ENCODE data around the gene SUGCT. TPM values are rescaled to one million over a fixed set of nuclear protein-coding genes. Genes with fewer than 3 reads are reported as not detected.

SUGCT gene
- total and polyA plus RNA-seq, 2 of the 13 experiments (the other 11 are each of a cell fraction or from before 2014, with no cell fraction given): 10.1 to 22.2 TPM

DNA sequence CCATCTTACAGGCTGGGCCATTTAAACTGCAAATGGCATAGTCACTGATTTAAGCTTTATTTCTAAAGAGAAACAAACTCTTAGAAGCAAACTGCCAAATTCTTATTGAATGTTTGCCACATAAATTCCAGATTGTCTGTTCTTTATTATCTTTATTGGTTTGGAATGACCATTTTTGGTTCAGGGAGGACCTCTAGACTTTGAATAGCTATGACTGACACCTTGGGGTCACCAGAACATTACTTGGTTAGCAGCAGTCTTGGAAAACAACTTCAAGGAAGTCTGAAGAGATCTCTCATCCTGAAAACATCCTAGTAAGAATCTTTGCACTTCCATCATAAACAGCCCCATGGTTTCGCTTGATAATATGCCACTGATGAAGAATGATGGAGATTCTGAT is 197.1 kb downstream of the SUGCT start (continued):
- TF ChIP-seq NFKB2 (CRISPR knock-in tag; IDR thresholded peaks at IDR 0.05; ENCODE audit: borderline replicate concordance) (no peak), ZNF263 (CRISPR knock-in tag; IDR thresholded peaks at IDR 0.05) (no peak), GLI4 (CRISPR knock-in tag; IDR thresholded peaks at IDR 0.05; ENCODE audit: borderline replicate concordance) (no peak)

DNA sequence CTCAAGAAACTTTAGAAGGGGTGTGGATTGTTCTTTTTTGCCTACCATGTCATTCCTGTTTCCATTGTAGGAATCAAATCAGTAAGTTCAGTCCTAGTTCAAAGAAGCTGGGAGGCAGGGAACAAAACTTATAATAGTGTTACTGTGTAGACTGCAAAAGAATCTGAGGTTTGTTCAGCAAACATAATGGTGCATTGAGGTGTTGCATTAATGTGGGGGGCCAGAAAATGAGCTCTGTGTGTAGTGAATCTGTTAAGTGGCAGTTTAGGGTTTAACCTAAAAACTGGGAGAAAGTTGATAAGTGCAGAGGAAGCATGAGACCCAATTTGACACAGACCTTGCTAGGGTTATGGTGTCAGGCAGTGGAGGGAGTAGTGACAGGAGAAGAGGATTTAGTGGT is 197.7 kb downstream of the SUGCT start:
- H2AFZ ChIP-seq (ENCODE audit: low read length): no peak overlapping the region
- FAIRE-seq (no peak), DNase-seq (ENCODE audit: low spot score) (no peak), ATAC-seq (no peak)
- no peaks in the 10 kb centered on the region for H3K9me3 ChIP-seq (ENCODE audit: low read length)
- intact Hi-C loops (cut with micrococcal nuclease; ENCODE audit: unreplicated experiment) (no loop called here), in situ Hi-C loops (cut with HindIII; ENCODE audit: extremely low pct_ligation_motif_present, low pct_unique_long_range_greater_than_20kb) (no loop called here)
- H3K27ac ChIP-seq (ENCODE audit: extremely low read length, insufficient read depth, low read length): no peak overlapping the region
- H4K20me1 ChIP-seq (ENCODE audit: insufficient read depth, low read length): no peaks in the 10 kb centered on the region
- TF ChIP-seq RARG (CRISPR knock-in tag; IDR thresholded peaks at IDR 0.05; ENCODE audit: low read depth) (no peak), NFYB (CRISPR knock-in tag; IDR thresholded peaks at IDR 0.05) (no peak), MYNN (CRISPR knock-in tag; IDR thresholded peaks at IDR 0.05; ENCODE audit: low read depth) (no peak), TP53 (CRISPR knock-in tag; conservative IDR thresholded peaks at IDR 0.05) (no peak), ZNF451 (CRISPR knock-in tag; IDR thresholded peaks at IDR 0.05) (no peak), ZKSCAN8 (CRISPR knock-in tag; IDR thresholded peaks at IDR 0.05; ENCODE audit: borderline replicate concordance) (no peak), ARNT2 (CRISPR knock-in tag; IDR thresholded peaks at IDR 0.05; ENCODE audit: low read depth) (no peak), GATAD2A (CRISPR knock-in tag; IDR thresholded peaks at IDR 0.05) (no peak), ZNF160 (CRISPR knock-in tag; IDR thresholded peaks at IDR 0.05) (no peak), ZIK1 (CRISPR knock-in tag; IDR thresholded peaks at IDR 0.05; ENCODE audit: borderline replicate concordance, low read depth) (no peak), ZNF777 (CRISPR knock-in tag; IDR thresholded peaks at IDR 0.05) (no peak)
- TF ChIP-seq, protein P1, sequence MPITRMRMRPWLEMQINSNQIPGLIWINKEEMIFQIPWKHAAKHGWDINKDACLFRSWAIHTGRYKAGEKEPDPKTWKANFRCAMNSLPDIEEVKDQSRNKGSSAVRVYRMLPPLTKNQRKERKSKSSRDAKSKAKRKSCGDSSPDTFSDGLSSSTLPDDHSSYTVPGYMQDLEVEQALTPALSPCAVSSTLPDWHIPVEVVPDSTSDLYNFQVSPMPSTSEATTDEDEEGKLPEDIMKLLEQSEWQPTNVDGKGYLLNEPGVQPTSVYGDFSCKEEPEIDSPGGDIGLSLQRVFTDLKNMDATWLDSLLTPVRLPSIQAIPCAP (CRISPR knock-in tag; IDR thresholded peaks at IDR 0.05; ENCODE audit: low read depth): no peak
- ChIA-PET POLR2A (no interaction called here), CTCF (ENCODE audit: low intra/inter-chr PET ratio, low total read pairs) (interaction anchor here (1.7 kb wide), 1 partner anchor 272 kb away, joined by 5 read pairs; no protein-coding TSS in a partner anchor)
- H3K27me3 ChIP-seq (ENCODE audit: control insufficient read depth in 1 of 2, insufficient read depth in 2 of 2, low read length in 2 of 2): no peaks in the 10 kb centered on the region
- no peak overlapping the region for H3K4me2 ChIP-seq (ENCODE audit: low read depth, low read length)
- H3K4me1 ChIP-seq (ENCODE audit: insufficient read depth, low read length): no peaks in the 10 kb centered on the region
- no peak overlapping the region for H3K9ac ChIP-seq (ENCODE audit: insufficient read depth, low read depth, low read length)
- no peaks in the 10 kb centered on the region for H3K79me2 ChIP-seq (ENCODE audit: insufficient read depth, low read length)
- H3K36me3 ChIP-seq (replicated peaks in 1 of 2; ENCODE audit: control insufficient read depth in 1 of 2, insufficient read depth in 2 of 2, low read length in 2 of 2): no peaks in the 10 kb centered on the region
- BruUV-seq (replicated peaks): no TSS peak
- H3K4me3 ChIP-seq (replicated peaks in 1 of 3; ENCODE audit: insufficient read depth in 1 of 3, low read depth in 2 of 3, low read length in 3 of 3): no peak overlapping the region
